HG03097 (cell line): ENCODE measurements around the gene NUDT13.

ENCODE experiments used
- ATAC-seq: cut with Tn5 transposase; IDR thresholded peaks from one replicate; pipeline ENCODE4 v1.9.1; 2021; ENCODE audit not compliant: unreplicated experiment, low FRiP score

NUDT13 gene

GRCh38 chr10:73161079-73161478, 50.8 kb downstream of the NUDT13 start:
- no peak for ATAC-seq

GRCh38 chr10:73161662-73162061, 51.4 kb downstream of the NUDT13 start:
- no peak for ATAC-seq

- ATAC-seq, result no peak
These were observed 52.8 kb downstream of the NUDT13 start for GRCh38 chr10:73163096-73163495.

- ATAC-seq, result no peak
These were observed 56.7 kb downstream of the NUDT13 start for GRCh38 chr10:73166972-73167371.

GRCh38 chr10:73167458-73167782, 57.2 kb downstream of the NUDT13 start:
- ATAC-seq, result no peak

- ATAC-seq, result peak; percentile 89
These were observed 57.7 kb downstream of the NUDT13 start, which contains the start of the genes ECD and FAM149B1 for GRCh38 chr10:73167783-73168464. TSS of gene ECD (minus strand) at chr10:73168008. CDS start at chr10:73163937, 4,071 bp downstream. TSS of gene FAM149B1 (plus strand) at chr10:73168119. CDS start at chr10:73168340, 221 bp downstream.

- ATAC-seq, result no peak
These were observed 58.2 kb downstream of the NUDT13 start for GRCh38 chr10:73168465-73168803.

- no peak for ATAC-seq
These were observed 59.1 kb downstream of the NUDT13 start for GRCh38 chr10:73169320-73169719.

- no peak for ATAC-seq
These were observed 62.6 kb downstream of the NUDT13 start for GRCh38 chr10:73172867-73173266.

GRCh38 chr10:73174148-73174925, 64.1 kb downstream of the NUDT13 start:
- no peak for ATAC-seq
